GM18517 (cell line): ENCODE measurements around the gene KCNK10.

Experiments used
- ATAC-seq: cut with Tn5 transposase; IDR thresholded peaks from one replicate; pipeline ENCODE4 v1.9.1; 2021; ENCODE audit warnings: mild to moderate bottlenecking, moderate library complexity; ENCODE audit not compliant: unreplicated experiment

The KCNK10 gene

DNA sequence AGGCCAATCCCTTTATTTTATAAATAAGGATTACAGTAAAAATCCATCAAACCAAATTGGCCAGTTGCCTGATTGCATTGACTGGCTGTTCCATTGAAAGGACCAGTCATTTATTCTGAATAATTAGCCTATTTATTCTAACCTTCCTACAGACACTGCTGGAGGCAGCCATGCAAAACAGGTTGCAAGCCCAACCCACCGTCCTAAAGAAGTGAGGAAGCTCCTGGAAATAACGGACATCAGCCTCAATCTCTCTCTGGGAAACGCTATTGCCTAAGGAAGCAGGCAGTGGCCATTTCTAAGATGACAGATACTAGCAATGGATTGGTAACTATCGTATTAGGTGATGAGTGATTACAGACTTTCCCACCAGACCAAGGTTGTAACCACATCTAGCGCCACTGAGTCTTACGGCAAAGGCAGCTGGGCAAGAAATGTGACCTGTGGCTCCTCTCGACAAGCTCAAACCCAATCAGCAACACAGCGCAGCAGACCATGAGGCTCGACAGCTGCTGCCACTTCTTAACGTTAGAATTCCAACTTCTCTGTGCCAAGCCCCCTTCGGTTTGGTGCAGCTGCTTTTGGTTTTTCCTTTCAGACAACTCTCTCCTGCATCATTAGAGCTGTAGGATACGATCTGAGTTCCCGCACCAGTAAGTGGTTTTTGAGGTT is 134.2 kb downstream of the KCNK10 start:
- ATAC-seq: peak; percentile 41

GRCh38 chr14:88185843-88186242 is 137.2 kb downstream of the KCNK10 start:
- no peak for ATAC-seq

DNA sequence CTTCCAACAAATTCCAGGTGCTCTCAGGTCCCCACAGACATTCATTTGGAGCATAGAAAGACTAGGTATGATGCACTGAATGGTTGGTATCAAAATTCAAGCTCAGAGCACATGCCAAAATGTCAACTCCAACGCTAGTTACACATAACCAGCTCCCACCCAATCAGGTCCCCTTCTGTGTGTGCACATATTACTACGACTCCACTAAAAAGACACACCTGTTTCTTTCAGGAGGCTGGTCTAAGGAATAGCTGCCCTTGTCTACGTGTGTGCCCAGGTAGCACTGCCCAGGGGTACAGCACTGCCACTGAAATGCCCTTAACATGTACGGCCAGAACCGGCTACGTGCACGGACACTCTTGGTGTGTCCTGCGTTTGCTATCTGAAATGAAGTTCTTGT is 138.1 kb downstream of the KCNK10 start:
- ATAC-seq: no peak

- no peak for ATAC-seq
Measured at GRCh38 chr14:88181072-88181471, 142.0 kb downstream of the KCNK10 start.

DNA sequence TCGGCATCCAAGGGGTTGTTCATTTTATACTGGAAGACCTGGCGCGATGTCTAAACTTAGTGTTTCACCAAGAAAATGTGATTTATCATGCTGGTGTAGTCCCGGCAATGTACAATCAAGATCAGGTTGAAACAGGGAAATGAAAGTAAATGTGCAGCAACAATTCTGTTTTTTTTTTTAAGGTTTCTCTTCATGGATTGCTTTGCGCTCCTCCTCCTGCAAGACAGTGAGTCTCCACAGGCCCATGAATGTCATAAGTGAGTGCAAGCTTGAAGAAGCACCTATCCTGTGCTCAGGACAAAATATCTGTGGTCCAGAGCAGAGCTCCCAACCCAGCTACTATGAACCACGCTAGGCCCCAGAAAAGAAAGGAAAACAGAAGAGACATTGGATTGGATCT is 143.4 kb downstream of the KCNK10 start:
- no peak for ATAC-seq

GRCh38 chr14:88170333-88170732 is 152.7 kb downstream of the KCNK10 start:
- ATAC-seq: no peak

DNA sequence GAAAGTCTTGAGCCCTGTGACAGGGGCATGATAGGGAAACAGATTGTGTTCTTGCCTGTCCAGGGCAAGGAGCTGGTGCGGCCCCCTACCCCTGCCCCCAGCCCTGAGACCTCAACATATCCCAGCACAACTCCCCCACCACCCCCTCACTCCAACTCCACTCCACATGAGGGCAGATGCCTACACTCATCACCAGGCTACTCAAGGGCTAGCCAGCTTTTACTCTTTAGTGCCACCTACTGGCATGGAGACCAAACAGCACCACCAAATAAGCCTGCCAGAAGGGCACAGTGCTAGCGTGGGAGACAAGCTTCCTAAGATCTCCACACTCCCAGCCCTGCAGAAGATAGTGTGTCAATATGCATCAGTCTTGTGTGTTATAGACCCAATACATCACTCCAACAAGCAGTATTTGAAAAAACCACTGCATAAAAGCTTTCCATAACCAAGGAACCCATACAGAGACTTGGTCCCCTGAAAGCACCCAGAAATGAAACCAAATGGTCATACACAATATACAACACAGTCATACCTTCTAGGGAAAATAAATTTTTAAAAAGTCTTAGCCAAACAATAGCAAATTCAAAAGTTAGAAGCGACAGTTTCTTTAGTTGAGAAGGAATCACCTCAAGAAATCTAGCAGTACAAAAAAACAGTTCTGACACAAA is 154.4 kb downstream of the KCNK10 start:
- peak; percentile 81 for ATAC-seq

GRCh38 chr14:88168025-88168424 is 155.0 kb downstream of the KCNK10 start:
- no peak for ATAC-seq

DNA sequence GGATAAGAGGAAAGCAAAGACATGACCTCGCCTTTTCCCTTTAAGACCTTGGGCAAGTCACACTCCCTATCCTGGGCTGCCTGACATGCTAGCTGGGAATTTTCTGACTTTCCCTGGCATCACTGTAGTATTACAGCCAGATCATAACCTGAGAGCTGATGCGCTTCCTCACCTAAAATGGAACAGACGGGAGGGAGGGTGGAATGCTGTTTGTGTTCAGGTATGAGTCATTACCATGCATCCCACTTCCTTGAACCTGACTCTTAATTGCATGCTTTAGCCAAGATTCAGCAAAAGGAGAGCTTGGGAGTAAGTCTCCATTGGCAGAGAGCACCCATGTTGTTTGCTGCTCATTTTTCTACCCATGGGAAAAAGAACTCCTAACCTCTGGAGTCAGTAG is 156.5 kb downstream of the KCNK10 start:
- no peak for ATAC-seq

DNA sequence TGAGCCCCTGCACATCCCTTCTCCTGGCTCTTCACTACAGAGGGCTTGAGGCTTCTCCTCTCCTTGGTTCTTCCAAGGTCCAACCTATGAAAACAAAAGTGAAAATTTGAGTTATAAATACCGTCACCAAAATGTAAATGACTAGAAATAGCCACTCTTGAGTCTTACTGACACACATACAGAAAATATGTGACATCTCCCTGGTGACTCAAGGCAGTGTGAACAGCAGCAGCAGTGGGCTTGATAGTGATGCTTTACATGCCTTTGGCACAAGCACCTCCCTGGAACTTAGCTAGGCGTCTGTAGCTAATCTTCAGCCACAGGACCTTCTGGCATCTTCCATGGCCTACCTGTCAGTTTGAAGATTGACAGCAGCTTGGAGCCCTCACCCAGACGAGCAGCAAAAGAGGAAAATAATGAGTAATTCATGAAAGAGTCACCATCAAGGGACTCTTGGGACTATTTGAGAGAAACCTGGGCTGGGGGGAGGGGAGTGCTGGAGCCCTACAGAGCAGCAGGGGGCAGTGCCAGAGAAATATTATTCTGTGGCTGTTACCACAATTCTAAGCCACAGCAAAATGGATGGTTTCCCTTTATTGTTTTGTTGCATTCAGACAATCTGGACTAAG is 158.0 kb downstream of the KCNK10 start:
- no peak for ATAC-seq

- no peak for ATAC-seq
Measured at GRCh38 chr14:88163731-88164255, 159.3 kb downstream of the KCNK10 start.

DNA sequence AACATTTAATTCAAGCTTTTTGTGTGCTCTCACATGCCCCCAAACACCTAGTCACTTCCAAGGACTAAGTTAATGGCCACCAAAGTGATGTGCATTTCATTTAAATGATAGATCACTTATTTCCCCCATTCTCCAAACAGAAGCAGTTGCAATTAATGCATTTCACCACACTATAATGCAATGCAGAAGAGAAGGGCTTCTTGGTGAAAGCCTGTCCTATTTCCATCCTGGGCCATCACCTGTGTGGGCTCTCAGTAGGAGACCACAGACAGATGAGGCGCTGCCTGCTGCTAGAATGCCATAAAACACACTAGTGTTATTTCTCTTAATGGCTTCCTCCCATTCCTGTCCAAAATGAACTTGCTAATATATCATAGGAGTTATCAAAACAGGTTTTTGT is 166.9 kb downstream of the KCNK10 start:
- ATAC-seq: no peak

DNA sequence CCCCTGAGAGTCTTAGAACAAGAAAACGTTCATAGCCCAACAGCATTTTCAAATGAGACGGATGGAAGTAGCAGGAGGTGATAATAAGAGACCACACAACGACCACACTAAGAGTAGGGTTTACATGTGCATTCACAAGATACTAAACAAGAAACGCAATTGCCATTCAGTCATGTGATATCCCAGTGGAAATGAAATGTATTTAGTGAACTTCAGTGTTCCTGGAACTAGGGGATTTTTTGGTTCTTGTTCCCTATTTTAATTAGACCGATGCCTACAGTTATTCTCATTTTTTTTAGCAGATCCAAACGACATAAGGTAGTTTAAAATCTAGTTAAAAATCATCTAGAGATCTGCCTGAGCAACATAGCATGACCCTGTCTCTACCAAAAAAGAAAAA is 168.1 kb downstream of the KCNK10 start:
- ATAC-seq: no peak

DNA sequence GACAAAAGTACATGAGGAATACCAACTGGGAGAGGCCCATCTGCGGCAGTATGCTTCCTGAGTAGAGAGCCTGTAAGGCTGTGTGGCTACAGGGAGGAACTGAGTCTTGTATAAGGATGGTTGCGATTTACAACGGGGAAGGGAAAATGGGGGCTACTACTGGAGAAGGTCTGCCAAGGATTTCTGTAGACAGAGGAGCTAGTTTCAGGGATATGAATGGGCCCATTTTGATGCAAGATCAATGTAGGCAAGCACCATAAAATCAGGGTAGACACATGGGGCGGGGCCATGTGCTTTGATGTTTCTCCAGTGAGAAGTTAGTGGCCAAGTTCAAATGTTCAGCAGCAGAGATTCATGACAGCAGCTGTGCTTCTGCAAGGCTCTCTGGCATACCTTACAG is 168.7 kb downstream of the KCNK10 start:
- ATAC-seq: no peak

DNA sequence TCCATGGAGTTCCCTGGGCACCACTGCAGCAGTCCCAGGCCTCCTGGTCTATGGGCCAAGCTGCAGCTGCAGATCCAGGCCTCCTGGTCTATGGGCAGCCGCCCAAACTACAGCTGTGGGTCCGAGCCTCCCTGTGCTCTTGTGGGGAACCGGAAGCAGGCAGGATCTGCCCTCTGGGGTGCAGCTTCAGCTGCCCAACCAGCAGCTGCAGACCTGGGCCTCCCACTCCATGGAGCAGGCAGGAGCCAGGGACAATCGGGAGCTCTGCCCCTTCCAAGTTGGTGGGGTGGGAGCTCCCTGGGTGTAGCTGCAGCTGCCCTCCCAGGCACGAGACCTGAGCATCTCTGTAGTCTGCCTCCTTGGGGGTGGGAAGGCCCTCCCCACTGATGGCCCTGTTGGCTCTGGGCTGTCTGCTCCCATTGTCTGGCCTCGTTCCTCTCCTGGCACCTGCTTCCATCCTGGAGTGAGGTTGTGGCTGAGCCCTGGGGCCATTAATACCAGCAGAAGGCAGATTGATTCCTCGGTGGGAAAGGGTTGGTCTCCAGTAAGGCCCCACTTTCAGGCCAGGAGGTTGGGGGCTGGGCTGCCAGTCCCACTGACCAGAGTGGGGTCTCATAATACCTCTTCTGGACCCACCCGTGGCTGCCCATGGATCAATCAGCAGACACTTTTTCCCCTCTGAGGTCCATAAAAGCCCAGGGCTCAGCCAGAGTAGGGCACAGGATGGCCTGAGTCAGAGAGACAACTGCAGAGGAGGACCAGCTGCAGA is 176.0 kb downstream of the KCNK10 start:
- ATAC-seq: no peak

DNA sequence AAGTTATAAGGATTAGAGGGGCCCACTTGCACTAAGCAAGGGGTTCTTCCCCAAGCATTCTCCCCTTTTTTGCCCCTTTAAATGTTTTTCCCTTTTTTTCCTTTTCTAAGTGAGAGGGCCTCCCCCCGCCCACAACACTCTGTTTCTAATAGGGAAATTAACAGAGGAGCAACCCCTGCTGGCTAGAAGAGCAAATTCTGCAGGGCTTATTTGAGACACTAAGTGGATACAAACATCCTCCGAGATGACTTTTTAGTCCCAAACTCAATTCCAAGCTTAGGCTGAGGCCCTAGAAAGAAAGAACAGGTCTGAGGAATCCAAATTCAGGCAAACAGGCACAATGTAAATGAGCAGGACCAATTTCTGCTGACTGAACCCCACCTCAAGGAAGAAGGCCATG is 179.3 kb downstream of the KCNK10 start:
- no peak for ATAC-seq

DNA sequence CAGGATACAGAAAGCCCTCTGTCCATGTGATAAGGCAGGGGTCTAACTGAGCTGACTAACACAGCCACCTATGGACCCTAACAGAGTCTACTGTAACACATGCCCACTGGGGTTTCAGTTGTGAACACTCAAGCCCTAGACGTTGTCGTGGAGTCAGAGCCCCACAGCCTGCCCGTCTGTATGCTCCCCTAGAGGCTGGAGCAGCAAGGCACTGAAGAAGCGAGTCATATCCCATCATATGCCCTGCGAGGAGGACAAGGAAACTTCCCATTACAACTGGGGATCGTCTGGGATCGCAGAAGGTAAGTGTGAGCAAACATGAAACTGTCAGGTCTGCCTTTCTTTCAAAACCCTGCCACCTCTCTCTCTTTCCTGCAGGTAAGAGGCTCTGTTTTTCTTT is 180.1 kb downstream of the KCNK10 start:
- no peak for ATAC-seq

- ATAC-seq: no peak
Measured at GRCh38 chr14:88140874-88141273, 182.2 kb downstream of the KCNK10 start.

DNA sequence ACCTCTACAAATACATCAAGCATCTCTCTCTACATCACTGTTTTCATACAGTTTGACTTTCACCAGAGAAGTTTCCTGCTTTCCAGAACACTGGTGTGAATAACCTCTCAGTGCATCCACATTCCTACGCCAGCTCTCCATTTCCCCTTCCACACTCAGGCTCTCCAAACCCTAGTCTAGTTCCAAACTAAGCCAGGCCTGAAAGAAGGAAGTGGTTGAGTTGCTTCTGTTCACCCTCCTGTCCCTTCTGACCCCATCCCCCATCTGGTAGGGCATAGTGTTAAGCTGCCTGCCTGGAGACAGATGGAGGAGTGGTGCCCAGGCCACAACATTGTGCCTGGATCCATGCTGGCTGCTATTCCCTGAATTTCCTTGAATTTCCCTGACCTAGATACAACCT is 185.7 kb downstream of the KCNK10 start:
- no peak for ATAC-seq
